Pancreas (tissue), 10 donors: ENCODE measurements around the gene UBR7. TPM values are rescaled to one million over a fixed set of nuclear protein-coding genes. Genes with fewer than 3 reads are reported as not detected.
A peak's percentile ranks its signal among the peaks of the same experiment; 100 is the strongest.

Experiments used
- ATAC-seq, 4 donors: fragments of 200-7000 bp; cut with Tn5 transposase; one replicate each; pipeline versions ENCODE4 v1.8.0 to v1.9.1; 2020; ENCODE audit warnings: mild to moderate bottlenecking in 4 of 4, moderate library complexity in 4 of 4
- DNase-seq, 6 donors: peaks; one replicate each; pipeline ENCODE4 v3.0.0-alpha.2; 2020
- FAIRE-seq: peaks from 2 replicates; lab custom pipeline; 2012; peaks lifted over from hg19 to GRCh38; lab: Jason Lieb, UNC
- H3K27ac ChIP-seq, 4 donors: fragments of 200-600 bp; sonication (generic); 1 replicate in 3 of 4; 2 replicates in 1 of 4; pipeline versions ENCODE4 v1.5.0 to v1.8.0; 2020
- H3K27me3 ChIP-seq, 4 donors: fragments of 200-600 bp; one replicate each; pipeline ENCODE4 v1.8.0; 2021
- H3K36me3 ChIP-seq, 3 donors: fragments of 200-600 bp; sonication (generic) in 1 of 3; one replicate each; pipeline versions ENCODE4 v1.5.0 to v1.8.0; 2020 to 2021
- H3K4me1 ChIP-seq, 3 donors: fragments of 200-600 bp; one replicate each; pipeline ENCODE4 v1.8.0; 2021
- H3K4me3 ChIP-seq, 4 donors: fragments of 200-600 bp; sonication (generic) in 2 of 4; one replicate each; pipeline versions ENCODE4 v1.5.0 to v1.8.0; 2020 to 2021
- H3K9me3 ChIP-seq, 4 donors: fragments of 200-600 bp; one replicate each; pipeline ENCODE4 v1.8.0; 2021
- WGBS, 2 donors: extraction: QIAGEN DNeasy Blood & Tissue Kit; methylation state at CpG; one replicate each; pipeline ENCODE4 v1.1.7; 2013; 5-methylcytosine and 5-hydroxymethylcytosine counted together
- intact Hi-C, 3 donors: fragments of 100-400 bp; cut with DNase I; formaldehyde crosslinking; loops; one replicate each; pipeline versions ENCODE4 v1.11.1 to v1.14.2; 2022
- polyA plus RNA-seq, 2 donors: library from polyadenylated mRNA; stranded (reverse); fragments of 200-250 nt; gene quantifications; one replicate each; pipeline ENCODE4 v1.2.3, GENCODE V29; 2013
- total RNA-seq, 6 donors: library from RNA; stranded (reverse); fragmentation: NEBNext Ultra II Directional in 4 of 6; extraction: Animal tissue kit (Norgen Biotek cat#: 25700) in 4 of 6; gene quantifications; one replicate each; pipeline versions ENCODE4 v1.2.1 to v1.2.4, GENCODE V29; 2021 to 2023
- TF ChIP-seq, protein P1 (sequence below), 4 donors: fragments of 200-600 bp; sonication (generic) in 3 of 4; IDR thresholded peaks; one replicate each; pipeline versions ENCODE4 v1.5.0 to v1.8.0; 2021; ENCODE audit warnings: antibody characterized with exemption in 4 of 4
- donor health status: healthy with polysubstance abuse.
- donor health status: DM: no; HTN: no; CAD: no; lungs with moderate emphysema.
- donor health status: DM: no; HTN: no; CAD: no.
- donor health status: control.
- donor health status: control.
- donor health status: Bipolar disorder and iron deficiency.
- donor health status: DM: yes; HTN: yes; CAD: no.
- donor health status: DM: no; HTN: no; CAD: no.
- donor health status: DM: no; HTN: no; CAD: no.
- donor health status: DM: yes; HTN: yes; CAD: no.

UBR7 gene
- total and polyA plus RNA-seq, 8 donors: 5.5 to 17.6 (median 11.9) TPM

GRCh38 chr14:93214598-93214997 is 7.5 kb downstream of the UBR7 start:
- ATAC-seq: peak in 3 of 4 donors; percentile 43 to 81 (median 66)
- no peak for DNase-seq
- 39 to 46% methylated on average over 2 of the region's 2 CpGs for WGBS, 2 donors
- Histone ChIP-seq H3K36me3 (peaks cover 0 to 18% (median 13%) of the 10 kb centered on the region in 3 donors), H3K27ac (peak overlapping the region in 1 of 4 donors; percentile 33), H3K4me1 (peaks cover 0 to 13% (median 9%) of the 10 kb centered on the region in 3 donors), H3K4me3 (no peak overlapping the region), H3K9me3 (no peaks in the 10 kb centered on the region), H3K27me3 (no peaks in the 10 kb centered on the region)
- TF ChIP-seq, protein P1, sequence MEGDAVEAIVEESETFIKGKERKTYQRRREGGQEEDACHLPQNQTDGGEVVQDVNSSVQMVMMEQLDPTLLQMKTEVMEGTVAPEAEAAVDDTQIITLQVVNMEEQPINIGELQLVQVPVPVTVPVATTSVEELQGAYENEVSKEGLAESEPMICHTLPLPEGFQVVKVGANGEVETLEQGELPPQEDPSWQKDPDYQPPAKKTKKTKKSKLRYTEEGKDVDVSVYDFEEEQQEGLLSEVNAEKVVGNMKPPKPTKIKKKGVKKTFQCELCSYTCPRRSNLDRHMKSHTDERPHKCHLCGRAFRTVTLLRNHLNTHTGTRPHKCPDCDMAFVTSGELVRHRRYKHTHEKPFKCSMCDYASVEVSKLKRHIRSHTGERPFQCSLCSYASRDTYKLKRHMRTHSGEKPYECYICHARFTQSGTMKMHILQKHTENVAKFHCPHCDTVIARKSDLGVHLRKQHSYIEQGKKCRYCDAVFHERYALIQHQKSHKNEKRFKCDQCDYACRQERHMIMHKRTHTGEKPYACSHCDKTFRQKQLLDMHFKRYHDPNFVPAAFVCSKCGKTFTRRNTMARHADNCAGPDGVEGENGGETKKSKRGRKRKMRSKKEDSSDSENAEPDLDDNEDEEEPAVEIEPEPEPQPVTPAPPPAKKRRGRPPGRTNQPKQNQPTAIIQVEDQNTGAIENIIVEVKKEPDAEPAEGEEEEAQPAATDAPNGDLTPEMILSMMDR (IDR thresholded peaks at IDR 0.05): no peak
- FAIRE-seq: no peak
- intact Hi-C loops: loop anchor here in 1 of 3 donors (10.0 kb wide), 1 partner anchor 100 kb away; the partner anchor contains the start of gene ITPK1

- peak in 3 of 6 donors; percentile 44 to 64 (median 46) for DNase-seq
- Histone ChIP-seq H3K4me3 (no peak overlapping the region), H3K36me3 (peaks cover 0 to 35% (median 9%) of the 10 kb centered on the region in 3 donors), H3K4me1 (peaks cover 0 to 8% (median under 1%) of the 10 kb centered on the region in 3 donors), H3K27ac (no peak overlapping the region), H3K27me3 (no peaks in the 10 kb centered on the region), H3K9me3 (no peaks in the 10 kb centered on the region)
- intact Hi-C loops: loop anchor here in 1 of 3 donors (10.0 kb wide), 1 partner anchor 104 kb away; the partner anchor contains the start of gene ITPK1
- TF ChIP-seq, protein P1 (IDR thresholded peaks at IDR 0.05): peak; percentile 10 to 48 (median 30)
- peak; percentile 72 to 95 (median 92) for ATAC-seq
- WGBS, 2 donors: 30 to 31% methylated on average over 3 of the region's 3 CpGs
- no peak for FAIRE-seq
Observed at GRCh38 chr14:93219103-93219726, 12.2 kb downstream of the UBR7 start.

GRCh38 chr14:93220509-93220908 is 13.5 kb downstream of the UBR7 start:
- TF ChIP-seq, protein P1 (IDR thresholded peaks at IDR 0.05): no peak

DNA sequence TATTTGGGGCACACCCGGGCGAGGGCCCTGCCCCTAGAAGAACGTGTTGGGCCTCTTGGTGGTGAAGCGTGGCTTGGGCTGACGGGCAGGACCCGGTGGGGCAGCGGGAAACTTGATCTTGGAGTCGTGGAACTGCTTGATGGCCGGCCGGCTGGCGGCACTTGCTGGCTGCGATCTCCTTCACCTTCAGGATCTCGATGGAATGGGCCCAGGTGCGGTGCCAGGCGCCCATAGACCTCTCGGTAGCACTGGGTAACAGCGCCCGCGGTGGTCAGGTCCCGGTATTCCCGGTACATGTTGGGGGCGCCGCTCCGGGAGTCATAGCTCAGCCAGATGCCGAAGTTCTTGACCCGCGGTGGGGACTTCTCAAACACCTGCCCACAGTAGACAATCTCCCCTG is 16.5 kb downstream of the UBR7 start:
- Histone ChIP-seq H3K4me1 (no peaks in the 10 kb centered on the region), H3K4me3 (no peak overlapping the region), H3K27me3 (no peaks in the 10 kb centered on the region), H3K9me3 (no peaks in the 10 kb centered on the region), H3K36me3 (peaks cover 0 to 42% (median 13%) of the 10 kb centered on the region in 3 donors), H3K27ac (no peak overlapping the region)
- DNase-seq (peak in 1 of 6 donors; percentile 44), ATAC-seq (no peak), FAIRE-seq (no peak)
- intact Hi-C loops: no loop called here
- TF ChIP-seq, protein P1 (IDR thresholded peaks at IDR 0.05): no peak
- 97% methylated on average over 27 of the region's 27 CpGs for WGBS, 2 donors

More at GRCh38 chr14:93220509-93220908, 13.5 kb downstream of the UBR7 start:
- Histone ChIP-seq H3K27ac (no peak overlapping the region), H3K9me3 (no peaks in the 10 kb centered on the region), H3K27me3 (no peaks in the 10 kb centered on the region), H3K36me3 (peaks cover 0 to 35% (median 6%) of the 10 kb centered on the region in 3 donors), H3K4me1 (no peaks in the 10 kb centered on the region), H3K4me3 (no peak overlapping the region)
- FAIRE-seq: no peak
- ATAC-seq: no peak
- intact Hi-C loops: no loop called here
- no peak for DNase-seq

GRCh38 chr14:93228550-93228949 is 21.5 kb downstream of the UBR7 start:
- H3K27me3 ChIP-seq: no peaks in the 10 kb centered on the region
- TF ChIP-seq, protein P1 (IDR thresholded peaks at IDR 0.05): no peak
- no peak for ATAC-seq
- no peak overlapping the region for H3K27ac ChIP-seq
- no peak for DNase-seq
- WGBS, 2 donors: 96 to 98% methylated on average over 8 of the region's 8 CpGs
- no peak for FAIRE-seq
- no peak overlapping the region for H3K4me3 ChIP-seq
- peaks cover 0 to 18% (median 8%) of the 10 kb centered on the region in 3 donors for H3K36me3 ChIP-seq
- intact Hi-C loops: no loop called here
- no peaks in the 10 kb centered on the region for H3K4me1 ChIP-seq
- H3K9me3 ChIP-seq: no peaks in the 10 kb centered on the region
